GM12865 (cell line): ENCODE results near the gene WRAP73.

Experiments
- DNase-seq: peaks from one replicate; pipeline ENCODE4 v3.0.0; 2010; ENCODE audit warnings: low read depth
- H3K4me3 ChIP-seq: 2 replicates; pipeline ENCODE4 v1.5.1; 2011; ENCODE audit warnings: mild to moderate bottlenecking, low read depth, low read length, control low read depth
- TF ChIP-seq, protein P1 (sequence below): IDR thresholded peaks from 2 replicates; pipeline ENCODE4 v1.5.1; 2011; ENCODE audit warnings: low read length, control low read depth, low read depth, inconsistent platforms; ENCODE audit not compliant: insufficient read depth; ENCODE audit errors: missing control alignments

The WRAP73 gene

DNA sequence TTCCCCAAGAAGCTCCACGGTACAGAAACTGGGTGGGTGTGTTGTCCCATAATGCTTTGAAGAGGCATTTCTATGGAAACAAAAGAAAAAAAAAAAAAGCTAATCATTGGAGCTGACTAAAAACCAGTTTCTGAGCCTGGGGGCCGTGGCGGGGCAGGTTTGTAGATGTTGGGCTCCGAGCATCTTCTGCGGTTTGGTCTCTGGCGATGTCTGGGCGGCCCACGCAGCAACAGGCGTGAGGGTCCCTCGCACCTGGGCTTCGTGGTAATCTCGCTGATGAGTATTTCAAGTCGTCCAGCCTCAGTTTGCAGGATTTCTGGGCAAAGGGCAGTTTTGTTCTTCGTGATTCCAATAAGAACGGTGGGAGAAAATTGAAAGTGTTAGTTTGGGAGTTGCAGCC, 9.2 kb upstream of the WRAP73 start:
- no peak overlapping the region for H3K4me3 ChIP-seq
- no peak for DNase-seq
- TF ChIP-seq, protein P1, sequence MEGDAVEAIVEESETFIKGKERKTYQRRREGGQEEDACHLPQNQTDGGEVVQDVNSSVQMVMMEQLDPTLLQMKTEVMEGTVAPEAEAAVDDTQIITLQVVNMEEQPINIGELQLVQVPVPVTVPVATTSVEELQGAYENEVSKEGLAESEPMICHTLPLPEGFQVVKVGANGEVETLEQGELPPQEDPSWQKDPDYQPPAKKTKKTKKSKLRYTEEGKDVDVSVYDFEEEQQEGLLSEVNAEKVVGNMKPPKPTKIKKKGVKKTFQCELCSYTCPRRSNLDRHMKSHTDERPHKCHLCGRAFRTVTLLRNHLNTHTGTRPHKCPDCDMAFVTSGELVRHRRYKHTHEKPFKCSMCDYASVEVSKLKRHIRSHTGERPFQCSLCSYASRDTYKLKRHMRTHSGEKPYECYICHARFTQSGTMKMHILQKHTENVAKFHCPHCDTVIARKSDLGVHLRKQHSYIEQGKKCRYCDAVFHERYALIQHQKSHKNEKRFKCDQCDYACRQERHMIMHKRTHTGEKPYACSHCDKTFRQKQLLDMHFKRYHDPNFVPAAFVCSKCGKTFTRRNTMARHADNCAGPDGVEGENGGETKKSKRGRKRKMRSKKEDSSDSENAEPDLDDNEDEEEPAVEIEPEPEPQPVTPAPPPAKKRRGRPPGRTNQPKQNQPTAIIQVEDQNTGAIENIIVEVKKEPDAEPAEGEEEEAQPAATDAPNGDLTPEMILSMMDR: no peak

DNA sequence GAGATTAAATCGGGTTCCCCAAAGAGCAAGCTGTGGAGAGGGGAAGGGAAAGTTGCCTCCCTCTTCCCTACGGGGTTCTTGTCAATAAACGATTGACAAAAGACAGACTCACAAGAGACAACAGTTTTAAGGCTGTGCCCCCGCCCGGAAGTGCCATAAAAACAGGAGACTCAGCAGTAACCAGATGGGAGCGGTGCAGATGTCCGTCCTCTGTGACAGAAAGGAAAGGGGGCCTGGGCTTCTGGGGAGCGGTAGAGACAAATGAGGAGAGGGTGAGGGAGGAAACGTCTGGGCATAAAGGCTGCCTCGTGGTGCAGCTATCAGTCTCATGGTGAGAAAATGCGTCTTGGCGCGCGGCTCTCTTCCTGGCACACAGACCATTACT, 8.3 kb upstream of the WRAP73 start:
- DNase-seq: no peak
- H3K4me3 ChIP-seq: no peak overlapping the region
- TF ChIP-seq, protein P1: no peak

DNA sequence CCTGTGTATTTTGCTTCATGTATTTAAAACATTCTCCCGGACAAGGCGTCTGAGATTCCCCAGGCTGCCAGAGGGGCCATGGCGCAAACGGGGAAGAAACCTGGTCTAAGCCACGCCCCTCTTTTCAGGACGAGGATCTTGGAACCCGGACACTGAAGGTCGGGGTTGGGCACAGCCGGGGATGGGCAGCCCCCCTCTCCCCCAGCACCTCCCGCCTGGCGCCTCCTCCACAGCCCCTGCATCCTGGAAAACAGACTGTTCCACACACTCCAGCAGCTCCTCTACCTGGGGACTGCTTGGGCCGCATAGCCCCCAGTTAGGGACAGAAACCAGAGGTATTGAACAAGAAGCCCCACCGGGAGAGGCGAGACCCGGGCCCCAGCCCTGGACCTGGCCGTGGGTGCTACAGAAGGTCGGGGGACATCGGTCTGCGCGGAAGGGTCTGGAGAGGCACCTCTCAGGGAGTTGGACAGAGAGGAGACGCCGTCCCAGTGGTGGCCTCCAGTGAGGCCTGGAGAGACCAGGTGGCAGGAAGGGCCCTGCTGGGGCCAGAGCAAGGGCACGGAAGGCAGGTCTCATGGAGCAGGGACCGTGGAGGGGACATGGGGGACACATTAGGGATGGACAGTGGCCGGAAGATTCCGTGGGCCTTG, 7.8 kb upstream of the WRAP73 start:
- DNase-seq: no peak
- TF ChIP-seq, protein P1: no peak
- peak overlapping the region; percentile 49; the same call in 1 of the 2 replicates for H3K4me3 ChIP-seq

DNA sequence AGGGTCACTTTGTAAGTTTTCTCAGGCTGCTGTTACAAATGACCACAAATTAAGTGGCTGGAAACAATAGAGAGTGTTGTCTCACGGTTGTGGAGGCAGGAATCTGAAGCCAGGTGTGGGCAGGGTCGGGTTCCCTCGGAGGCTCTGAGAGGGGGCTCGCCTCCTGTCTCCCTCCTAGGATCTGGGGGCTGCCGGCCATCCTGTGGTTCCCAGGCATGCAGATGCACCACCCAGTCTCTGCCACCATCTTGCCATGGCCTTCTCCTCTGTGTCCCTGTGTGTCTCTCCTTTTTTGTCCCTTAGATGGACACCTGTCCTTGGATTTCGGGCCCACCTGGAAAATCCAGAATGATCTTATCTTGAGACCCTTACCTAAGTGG, 7.2 kb upstream of the WRAP73 start:
- H3K4me3 ChIP-seq: peak overlapping the region; percentile 49
- TF ChIP-seq, protein P1: no peak
- DNase-seq: no peak

DNA sequence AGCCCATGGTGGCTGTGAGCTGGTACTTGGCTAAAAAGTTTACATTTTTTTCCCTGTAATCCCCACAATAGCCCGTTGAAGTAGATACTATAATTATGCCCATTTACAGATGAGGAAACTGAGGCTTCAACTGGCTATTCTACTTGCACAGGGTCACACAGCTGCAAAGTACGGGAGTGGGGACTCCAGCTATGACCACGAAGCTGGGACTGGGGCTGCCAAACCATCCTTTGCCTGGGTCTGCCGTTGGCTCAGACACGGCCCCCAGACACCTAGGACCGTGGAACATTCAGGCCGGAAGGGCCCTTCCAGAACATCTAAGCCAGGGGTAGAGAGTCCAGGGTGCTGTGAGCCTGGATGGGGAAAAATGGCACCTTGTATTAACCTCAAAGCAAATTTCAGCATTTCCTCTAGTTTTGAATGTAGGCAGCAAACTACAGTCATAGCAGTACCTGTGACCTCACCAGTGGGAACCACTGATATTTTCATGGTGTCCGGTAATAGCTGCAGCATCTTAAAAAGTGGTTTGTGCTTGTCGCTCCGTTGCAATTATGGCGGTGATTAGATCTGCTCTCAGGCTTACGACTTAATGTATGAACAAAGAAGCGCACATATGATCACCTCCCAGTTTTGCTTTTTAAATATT, 6.7 kb upstream of the WRAP73 start:
- DNase-seq: peak; percentile 93
- TF ChIP-seq, protein P1: no peak
- peak overlapping the region; percentile 49 for H3K4me3 ChIP-seq

DNA sequence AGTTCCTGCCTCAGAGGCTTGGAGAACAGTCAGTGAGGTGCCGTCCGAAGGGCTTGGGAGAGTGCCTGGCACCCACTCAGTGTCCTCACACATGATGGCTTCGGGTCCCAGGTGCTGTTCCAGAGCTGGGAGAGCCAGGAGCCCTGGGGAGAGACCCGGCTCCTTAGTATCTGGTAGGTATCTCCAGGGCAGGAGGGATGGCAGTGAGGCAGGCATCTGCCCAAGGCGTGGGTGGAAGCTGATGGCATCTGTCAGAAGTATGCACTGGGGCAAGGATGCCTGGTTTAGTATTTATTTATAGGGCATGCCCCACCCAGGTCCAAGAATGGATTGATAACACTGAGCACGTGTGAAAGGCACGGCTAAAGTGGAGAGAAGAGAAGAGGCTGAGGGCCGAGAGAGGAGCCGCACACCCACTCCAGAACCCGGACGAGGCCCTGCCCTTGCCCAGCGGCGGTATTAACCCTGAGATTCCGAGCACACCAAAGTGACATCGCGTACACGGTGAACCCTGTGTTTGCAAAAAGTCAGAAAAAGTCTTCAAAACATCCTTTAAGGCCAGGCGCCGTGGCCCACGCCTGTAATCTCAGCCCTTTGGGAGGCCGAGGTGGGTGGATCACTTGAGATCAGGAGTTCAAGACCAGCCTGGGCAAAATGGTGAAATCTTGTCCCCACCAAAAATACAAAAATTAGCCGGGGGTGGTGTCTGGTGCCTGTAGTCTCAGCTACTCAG, 4.8 kb upstream of the WRAP73 start:
- no peak for DNase-seq
- TF ChIP-seq, protein P1: no peak
- H3K4me3 ChIP-seq: peak overlapping the region; percentile 79

DNA sequence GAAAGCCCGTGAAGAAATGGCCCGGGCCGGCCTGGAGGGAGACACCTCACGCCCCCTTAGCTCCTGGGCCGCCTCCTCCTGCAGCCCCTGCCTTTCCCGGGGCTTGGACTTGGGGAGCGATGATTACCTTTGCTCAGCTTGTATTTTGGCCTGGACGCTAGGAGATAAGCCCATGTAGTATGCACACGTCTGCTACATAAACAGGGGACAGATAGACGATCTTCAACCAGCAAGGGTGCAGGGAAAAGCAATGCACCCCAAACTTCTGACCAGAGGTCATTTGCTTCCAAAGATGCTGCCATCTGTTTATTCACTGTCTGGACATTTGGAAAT, 3.3 kb upstream of the WRAP73 start:
- DNase-seq: no peak
- TF ChIP-seq, protein P1: no peak
- peak overlapping the region; percentile 79 for H3K4me3 ChIP-seq
